ENCODE measurements around the gene PPFIA2.

GRCh38 chr12:81683881-81684280, 75.3 kb downstream of the PPFIA2 start:
- TF ChIP-seq, protein P1, sequence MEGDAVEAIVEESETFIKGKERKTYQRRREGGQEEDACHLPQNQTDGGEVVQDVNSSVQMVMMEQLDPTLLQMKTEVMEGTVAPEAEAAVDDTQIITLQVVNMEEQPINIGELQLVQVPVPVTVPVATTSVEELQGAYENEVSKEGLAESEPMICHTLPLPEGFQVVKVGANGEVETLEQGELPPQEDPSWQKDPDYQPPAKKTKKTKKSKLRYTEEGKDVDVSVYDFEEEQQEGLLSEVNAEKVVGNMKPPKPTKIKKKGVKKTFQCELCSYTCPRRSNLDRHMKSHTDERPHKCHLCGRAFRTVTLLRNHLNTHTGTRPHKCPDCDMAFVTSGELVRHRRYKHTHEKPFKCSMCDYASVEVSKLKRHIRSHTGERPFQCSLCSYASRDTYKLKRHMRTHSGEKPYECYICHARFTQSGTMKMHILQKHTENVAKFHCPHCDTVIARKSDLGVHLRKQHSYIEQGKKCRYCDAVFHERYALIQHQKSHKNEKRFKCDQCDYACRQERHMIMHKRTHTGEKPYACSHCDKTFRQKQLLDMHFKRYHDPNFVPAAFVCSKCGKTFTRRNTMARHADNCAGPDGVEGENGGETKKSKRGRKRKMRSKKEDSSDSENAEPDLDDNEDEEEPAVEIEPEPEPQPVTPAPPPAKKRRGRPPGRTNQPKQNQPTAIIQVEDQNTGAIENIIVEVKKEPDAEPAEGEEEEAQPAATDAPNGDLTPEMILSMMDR (conservative IDR thresholded peaks at IDR 0.05) = no peak
- no peak for TF ChIP-seq EZH2 (IDR thresholded peaks at IDR 0.05; ENCODE audit: low read depth)

Measured in PC-9 (cell line).